Forelimb muscle (tissue), 1 donor: ENCODE measurements around the gene MTA3. TPM values are rescaled to one million over a fixed set of nuclear protein-coding genes. Genes with fewer than 3 reads are reported as not detected.
"Not testable (repeated sequence)": the region's sequence is repeated elsewhere in the genome, so short reads cannot be mapped to it uniquely, and the experiment has no call there.

Source experiments
- DNase-seq: peaks from one replicate; pipeline ENCODE4 v3.0.0-alpha.2; 2013; ENCODE audit warnings: low read depth
- polyA plus RNA-seq: library from polyadenylated mRNA; unstranded; fragments of 120-200 nt; gene quantifications from one replicate; pipeline ENCODE4 v1.2.1, GENCODE V29; 2013; ENCODE audit not compliant: insufficient read length

Gene MTA3
- polyA plus RNA-seq, 1 donor, result 26.5 TPM

DNA sequence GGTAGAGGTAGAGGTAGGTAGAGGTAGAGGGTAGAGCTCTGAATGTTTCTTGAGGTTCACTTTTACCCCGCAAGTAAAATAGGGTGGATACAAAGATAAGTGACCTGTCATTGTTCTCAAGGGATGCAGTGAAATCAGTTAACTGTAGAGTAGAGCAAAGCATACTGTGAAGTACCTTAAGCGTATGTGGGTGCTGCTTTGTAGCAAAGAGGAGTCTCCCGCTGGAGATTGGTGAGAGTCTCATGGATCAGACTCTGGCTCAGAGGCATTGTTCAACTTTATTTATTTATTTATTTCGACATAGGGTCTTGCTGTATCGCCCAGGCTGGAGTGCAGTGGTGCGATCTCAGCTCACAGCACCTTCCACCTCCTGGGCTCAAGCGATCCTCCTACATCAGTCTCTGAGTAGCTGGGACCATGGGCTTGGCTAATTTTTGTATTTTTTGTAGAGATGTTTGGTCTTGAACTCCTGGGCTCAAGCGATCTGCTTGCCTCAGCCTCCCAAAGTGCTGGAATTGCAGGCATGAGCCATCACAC lies 38.7 kb downstream of the MTA3 start:
- no peak for DNase-seq

DNA sequence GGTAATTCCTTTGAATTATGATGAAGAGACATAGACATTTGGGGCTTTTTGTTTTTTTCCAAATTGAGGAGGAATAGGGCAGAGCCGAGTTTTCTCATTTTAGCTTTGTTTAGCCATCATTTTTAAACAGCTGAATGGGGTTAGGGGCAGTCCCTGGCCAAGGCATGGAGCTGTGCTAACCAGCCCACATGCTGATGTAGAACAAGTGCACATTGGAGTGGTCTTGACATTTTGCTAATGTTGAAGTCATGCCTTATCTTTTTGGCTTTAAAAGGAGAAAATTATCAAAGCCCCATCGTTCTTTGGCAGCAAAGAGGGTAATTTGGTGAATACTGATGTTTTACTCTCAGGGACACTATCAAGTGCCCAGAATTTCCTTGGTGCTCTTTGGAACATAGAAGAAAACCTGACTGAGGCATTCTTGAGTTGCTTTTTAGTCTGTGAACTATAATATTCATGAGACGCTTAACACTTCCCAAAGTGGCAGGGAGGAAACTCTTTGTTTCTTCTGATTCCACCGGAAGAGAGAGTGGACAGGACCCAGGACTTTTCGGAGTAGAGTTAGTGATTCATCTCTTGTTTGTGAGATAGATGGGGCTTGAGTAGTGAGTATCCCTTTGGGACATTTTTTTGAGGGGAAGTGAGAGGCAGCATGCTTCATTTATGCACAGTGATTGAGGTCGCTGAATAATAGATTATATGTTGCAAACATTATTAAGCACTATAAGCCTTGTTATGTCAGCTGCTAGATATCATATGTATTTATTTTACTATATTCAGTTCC lies 45.0 kb downstream of the MTA3 start:
- DNase-seq, result no peak

DNA sequence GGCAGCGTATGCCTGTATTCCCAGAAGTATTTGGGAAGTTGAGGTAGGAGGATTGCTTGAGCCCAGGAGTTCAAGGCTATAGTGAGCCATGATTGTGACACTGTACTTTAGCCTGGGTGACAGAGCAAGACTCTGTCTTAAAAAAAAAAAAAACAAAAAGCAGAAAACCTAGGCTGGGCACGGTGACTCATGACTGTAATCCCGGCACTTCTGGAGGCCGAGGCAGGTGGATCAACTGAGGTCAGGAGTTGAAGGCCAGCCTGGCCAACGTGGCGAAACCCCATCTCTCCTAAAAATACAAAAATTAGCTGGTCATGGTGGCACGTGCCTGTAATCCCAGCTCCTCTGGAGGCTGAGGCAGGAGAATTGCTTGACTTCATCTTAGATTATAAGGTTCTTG lies 46.4 kb downstream of the MTA3 start:
- DNase-seq, result no peak

- no peak for DNase-seq
Measured at GRCh38 chr2:42618116-42618515, 49.7 kb downstream of the MTA3 start.

DNA sequence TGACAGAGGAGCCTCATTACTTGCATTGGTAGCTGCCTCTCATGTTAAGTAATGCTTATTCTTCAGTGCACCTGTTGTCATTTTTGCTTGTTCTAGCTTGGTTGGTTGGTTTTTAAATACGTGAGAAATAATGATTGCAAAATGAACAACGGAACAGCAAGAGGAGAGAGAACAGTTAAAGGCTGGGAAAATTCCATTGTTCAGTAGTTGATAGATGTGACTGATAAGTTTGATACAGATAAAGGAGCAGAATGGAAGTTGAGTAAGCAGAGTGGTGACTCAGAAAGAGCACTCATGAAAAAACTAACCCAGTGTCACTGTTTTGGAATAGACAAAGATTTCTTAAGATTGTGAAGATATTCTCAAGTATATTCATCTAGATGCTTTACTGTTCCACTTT lies 50.5 kb downstream of the MTA3 start:
- no peak for DNase-seq

GRCh38 chr2:42621626-42622025 lies 53.2 kb downstream of the MTA3 start:
- DNase-seq, result not testable (repeated sequence)

DNA sequence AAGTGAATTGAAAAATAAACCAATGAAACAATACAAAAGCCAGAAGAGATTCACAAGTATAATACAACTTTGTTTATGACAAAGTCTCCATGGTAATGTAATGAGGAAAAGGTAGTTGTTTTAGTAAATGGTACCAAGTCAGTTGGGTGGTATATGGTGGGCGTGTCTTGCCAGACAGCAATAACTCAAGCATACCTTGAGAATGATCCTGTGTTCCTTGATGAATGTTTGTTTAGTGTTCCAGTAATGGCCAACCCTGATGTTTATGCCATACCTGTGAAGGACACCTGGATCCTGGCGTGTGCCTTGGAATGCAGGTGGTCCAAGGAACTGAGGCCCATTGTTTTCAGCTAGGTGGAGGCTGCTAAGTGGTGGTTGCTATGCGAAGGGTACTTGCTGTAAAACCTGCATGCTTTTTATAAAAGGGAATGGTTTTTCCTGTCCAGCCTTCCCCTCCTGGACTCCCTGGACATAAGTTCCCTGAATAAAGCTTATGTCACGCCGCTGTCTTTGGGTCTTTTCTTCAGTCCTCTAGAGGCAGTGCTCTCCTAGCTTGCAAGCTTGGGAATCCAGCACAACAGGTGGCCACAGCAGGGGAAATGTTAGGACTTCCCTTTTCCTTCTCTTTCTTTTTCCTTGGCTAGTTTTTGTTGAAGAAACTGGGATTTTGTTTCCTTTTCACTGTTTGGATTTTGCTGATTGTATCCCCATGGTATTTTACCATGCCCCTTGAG lies 54.7 kb downstream of the MTA3 start:
- DNase-seq, result no peak

DNA sequence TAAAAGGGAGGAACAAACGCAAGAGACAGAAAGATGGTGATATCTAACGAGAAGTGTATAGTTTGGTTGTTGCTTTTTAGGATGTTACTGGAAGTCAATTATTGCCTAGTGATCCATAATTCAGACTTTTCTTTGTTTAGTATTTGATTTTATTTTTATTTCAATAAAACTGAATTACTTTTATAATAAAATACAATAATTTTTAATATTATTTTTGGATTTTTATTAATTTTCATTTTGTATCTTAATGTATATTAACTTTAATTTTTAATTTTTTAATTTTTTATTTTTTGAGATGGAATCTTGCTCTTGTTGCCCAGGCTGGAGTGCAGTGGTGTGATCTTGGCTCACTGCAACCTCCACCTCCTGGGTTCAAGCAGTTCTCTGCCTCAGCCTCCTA lies 55.6 kb downstream of the MTA3 start:
- DNase-seq, result no peak

DNA sequence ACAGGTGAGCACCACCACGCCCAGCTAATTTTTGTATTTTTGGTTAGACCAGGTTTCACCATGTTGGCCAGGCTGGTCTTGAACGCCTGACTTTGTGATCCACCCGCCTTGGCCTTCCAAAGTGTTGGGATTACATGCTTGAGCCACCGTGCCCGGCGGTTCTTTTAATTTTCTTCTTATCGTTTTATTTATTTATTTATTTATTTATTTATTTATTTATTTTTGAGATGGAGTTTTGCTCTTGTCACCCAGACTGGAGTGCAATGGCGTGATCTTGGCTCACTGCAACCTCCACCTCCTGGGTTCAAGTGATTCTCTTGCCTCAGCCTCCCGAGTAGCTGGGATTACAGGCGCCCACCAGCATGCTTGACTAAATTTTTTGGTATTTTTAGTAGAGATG lies 59.6 kb downstream of the MTA3 start:
- not testable (repeated sequence) for DNase-seq

GRCh38 chr2:42636934-42637333 lies 68.5 kb downstream of the MTA3 start:
- no peak for DNase-seq

GRCh38 chr2:42638080-42638784 lies 69.8 kb downstream of the MTA3 start:
- DNase-seq, result no peak

DNA sequence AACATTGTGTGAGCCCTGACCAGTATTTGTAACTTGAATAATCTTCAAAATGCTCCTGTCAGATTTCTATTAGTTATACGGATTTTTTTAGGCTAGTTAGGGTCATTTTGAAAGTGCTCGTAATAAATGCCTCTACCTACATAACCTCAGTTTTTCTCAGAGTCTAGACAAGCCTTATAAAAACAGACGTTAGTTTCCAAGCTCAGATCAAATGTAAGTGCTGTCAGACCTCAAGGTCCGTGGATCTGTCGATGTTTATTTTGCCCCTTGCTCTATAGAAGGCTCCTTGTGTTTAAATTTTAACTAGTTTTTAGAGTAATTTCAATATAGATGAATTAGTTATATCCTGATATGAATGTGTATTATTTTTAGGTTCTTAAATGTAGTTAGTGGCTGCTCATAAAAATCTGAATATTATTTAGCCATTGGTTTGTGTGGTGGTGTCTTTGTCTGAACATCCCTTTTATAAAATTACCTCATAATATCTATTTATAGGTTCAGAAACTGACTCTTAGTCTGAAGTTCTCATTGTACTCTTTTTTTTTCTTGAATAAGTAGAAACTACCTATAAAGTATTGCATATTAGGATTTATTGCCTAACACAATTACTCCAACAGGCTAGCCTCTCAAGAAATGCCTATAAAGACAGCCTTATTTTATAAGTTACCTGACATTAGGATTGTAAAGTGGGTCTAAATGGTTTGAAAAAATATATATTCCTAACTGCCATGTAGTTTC lies 71.1 kb downstream of the MTA3 start:
- DNase-seq, result no peak

DNA sequence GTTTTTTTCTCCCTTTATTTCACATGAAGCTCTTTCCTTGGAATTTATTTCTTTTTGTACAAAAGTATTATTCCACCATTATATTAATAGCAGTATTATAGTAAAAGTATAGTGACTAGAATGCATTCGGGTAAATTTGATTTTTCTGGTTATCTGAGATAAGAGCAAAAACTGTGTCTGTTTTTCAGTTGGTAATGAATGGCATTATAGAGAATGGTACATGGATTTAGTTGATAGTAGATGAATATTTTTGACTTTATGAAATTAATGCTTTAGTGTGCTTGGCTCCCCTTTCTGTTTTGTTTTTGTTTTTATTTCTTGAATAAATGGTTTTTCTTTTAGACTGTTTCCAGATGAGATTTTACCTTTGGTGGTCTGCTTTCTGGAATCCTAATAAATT lies 71.8 kb downstream of the MTA3 start:
- no peak for DNase-seq

- DNase-seq, result not testable (repeated sequence)
Measured at GRCh38 chr2:42642371-42642770, 73.9 kb downstream of the MTA3 start.

GRCh38 chr2:42645551-42645950 lies 77.1 kb downstream of the MTA3 start:
- DNase-seq, result no peak

- no peak for DNase-seq
Measured at GRCh38 chr2:42648796-42649195, 80.4 kb downstream of the MTA3 start.

DNA sequence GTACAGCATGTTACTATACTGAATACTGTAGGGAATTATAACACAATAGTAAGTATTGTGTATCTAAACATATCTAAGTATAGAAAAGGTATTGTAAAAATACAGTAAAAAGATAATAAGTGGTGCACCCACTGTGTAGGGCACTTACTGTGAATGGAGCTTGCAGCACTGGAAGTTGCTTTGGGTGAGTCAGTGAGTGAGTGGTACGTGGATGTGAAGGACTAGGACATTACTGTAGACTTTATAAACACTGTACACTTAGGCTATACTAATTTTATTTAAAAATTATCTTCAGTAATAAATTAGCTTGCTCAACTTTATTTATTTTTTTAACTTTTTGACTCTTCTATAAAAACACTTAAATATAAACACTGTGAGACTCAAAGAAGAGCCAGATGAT lies 82.6 kb downstream of the MTA3 start:
- no peak for DNase-seq

DNA sequence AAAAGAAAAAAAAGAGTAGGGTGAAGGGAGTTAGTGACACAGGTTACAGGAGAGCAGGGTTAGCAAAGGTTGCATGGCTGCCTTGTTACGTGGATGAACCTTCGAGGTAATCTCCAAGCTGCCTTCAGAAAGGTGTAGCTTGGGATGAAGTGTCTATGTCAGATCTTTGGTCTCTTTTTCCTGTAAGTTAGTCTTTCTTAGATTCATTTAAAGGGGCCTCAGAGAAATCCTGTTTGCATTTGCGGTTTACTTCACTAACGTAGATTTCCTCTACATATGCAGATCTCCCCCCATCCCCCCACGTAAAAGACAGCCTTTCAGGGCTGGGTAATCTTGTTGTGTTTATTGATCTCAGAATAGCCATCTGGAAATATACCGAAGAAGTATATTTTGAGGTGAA lies 83.7 kb downstream of the MTA3 start:
- no peak for DNase-seq

DNA sequence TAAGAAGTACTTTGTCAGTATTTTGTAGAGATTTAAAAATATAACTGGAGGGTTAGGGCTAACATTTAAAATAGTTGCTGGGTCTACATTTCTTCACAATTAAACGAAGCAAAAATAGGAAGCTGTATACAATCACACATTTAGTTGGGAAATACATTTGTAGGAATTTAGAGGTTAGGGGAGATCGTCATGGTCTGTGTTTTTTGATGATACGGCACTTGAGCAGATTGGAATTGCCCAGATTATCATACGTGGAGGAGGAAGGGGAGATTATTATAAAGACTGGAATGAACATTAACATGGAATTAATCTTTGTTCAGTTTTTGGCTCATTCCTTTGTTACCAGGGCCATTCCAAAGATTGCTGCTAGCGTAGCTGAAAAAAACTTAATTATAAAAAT lies 84.6 kb downstream of the MTA3 start:
- no peak for DNase-seq

DNA sequence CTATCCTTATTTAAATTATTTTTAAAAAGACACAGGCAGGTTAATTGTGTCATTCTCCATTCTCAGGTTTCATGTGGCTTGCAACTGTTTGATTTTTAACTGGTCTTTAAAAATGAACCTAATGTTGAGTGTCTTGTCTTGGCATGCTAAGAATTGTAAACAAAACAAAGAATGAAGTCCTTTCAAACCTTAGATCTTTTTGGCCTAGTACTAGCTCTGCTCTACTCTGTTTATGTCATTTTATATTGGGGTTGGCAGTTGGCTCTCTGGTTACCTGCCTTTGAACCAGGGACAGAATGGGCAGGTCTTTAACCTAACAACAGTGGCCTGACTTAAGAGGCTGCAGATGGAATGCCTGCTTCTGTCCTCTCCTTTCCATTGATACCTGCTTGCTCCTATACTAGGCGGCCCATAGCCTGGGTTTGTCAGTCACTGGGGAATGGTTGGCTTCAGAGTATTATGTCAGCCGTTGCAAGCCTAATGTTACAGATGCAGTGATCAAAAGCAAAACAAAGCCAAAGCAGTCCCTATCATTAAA lies 85.5 kb downstream of the MTA3 start:
- no peak for DNase-seq

DNA sequence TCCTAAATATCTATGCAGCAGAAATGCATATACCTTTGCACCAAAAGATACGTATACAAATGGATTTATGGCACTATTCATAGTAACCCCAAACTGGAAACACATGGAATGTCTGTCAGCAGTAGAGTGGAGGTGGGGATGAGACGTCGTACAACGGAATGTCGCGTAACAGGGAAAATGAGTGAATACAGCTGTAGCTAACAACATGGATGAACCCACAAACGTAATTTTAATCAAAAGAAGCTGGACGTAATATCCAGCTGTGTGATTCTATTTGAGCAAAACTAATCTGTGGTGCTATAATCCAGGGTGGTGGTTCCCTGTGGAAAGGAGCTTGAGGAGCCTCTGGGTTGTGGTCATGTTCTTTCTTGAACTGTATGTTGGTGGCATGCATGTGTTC lies 89.9 kb downstream of the MTA3 start:
- DNase-seq, result no peak
